ENCODE results near the gene REEP5. TPM values are rescaled to one million over a fixed set of nuclear protein-coding genes. Genes with fewer than 3 reads are reported as not detected.

REEP5 gene
- total and polyA plus RNA-seq, 9 of the 15 experiments (the other 6 are each of a cell fraction or from before 2014, with no cell fraction given) = 14.7 to 102 (median 36.0) TPM

- TF ChIP-seq NR1H2 (CRISPR knock-in tag; IDR thresholded peaks at IDR 0.05) (no peak), ID3 (CRISPR knock-in tag; IDR thresholded peaks at IDR 0.05) (no peak), ID3 (tag; IDR thresholded peaks at IDR 0.05) (no peak), XRCC3 (IDR thresholded peaks at IDR 0.05) (no peak), CHCHD3 (CRISPR knock-in tag; IDR thresholded peaks at IDR 0.05) (no peak), DMBX1 (CRISPR knock-in tag; IDR thresholded peaks at IDR 0.05; ENCODE audit: borderline replicate concordance) (no peak), PREB (CRISPR knock-in tag; IDR thresholded peaks at IDR 0.05) (no peak), ZNF76 (CRISPR knock-in tag; IDR thresholded peaks at IDR 0.05; ENCODE audit: borderline replicate concordance) (no peak), THRA (IDR thresholded peaks at IDR 0.05) (no peak), EGR1 (conservative IDR thresholded peaks at IDR 0.05) (peak; percentile 71), SP1 (CRISPR knock-in tag; IDR thresholded peaks at IDR 0.05) (peak; percentile 38; the same call in 1 of the 2 replicates), ZNF668 (CRISPR knock-in tag; IDR thresholded peaks at IDR 0.05) (no peak), MBD2 (IDR thresholded peaks at IDR 0.05; ENCODE audit: borderline replicate concordance, low read depth) (no peak), TFAP4 (CRISPR knock-in tag; IDR thresholded peaks at IDR 0.05; ENCODE audit: borderline replicate concordance) (peak; percentile 40; the same call in 1 of the 2 replicates), FOXM1 (IDR thresholded peaks at IDR 0.05; ENCODE audit: low read depth) (no peak), FOXM1 (CRISPR knock-in tag; IDR thresholded peaks at IDR 0.05; ENCODE audit: low read depth) (peak; percentile 80; the same call in 1 of the 2 replicates), ILF3 (IDR thresholded peaks at IDR 0.05; ENCODE audit: borderline replicate concordance) (no peak), KDM5B (IDR thresholded peaks at IDR 0.05; ENCODE audit: insufficient replicate concordance, low read depth, low read length) (peak; percentile 88), ZNF133 (CRISPR knock-in tag; IDR thresholded peaks at IDR 0.05) (no peak), ZNF146 (CRISPR knock-in tag; IDR thresholded peaks at IDR 0.05; ENCODE audit: unreplicated experiment) (no peak), HMBOX1 (IDR thresholded peaks at IDR 0.05) (no peak), NCOA1 (IDR thresholded peaks at IDR 0.05; ENCODE audit: low read depth) (no peak)
Measured at GRCh38 chr5:112921833-112922817, at the start of gene REEP5 (continued).
